A549 (cell line): Measurements from ENCODE around the gene RAB33B.

Experiments used
- HOXB13 ChIP-seq: fragments of 250-450 bp; sonication (Bioruptor Pico); IDR thresholded peaks from 2 replicates; pipeline ENCODE4 v1.5.0; 2020; ENCODE audit warnings: low read depth, mild to moderate bottlenecking, moderate library complexity
- MAFK ChIP-seq: fragments of 450-650 bp; IDR thresholded peaks from 2 replicates; pipeline ENCODE4 v1.6.1; 2014; ENCODE audit not compliant: partially characterized antibody
- TF ChIP-seq, protein P1 (sequence below): fragments of >200 bp; sonication (Bioruptor Twin); formaldehyde crosslinking; IDR thresholded peaks from 3 replicates; pipeline ENCODE4 v1.5.1; 2016

- TF ChIP-seq, protein P1, sequence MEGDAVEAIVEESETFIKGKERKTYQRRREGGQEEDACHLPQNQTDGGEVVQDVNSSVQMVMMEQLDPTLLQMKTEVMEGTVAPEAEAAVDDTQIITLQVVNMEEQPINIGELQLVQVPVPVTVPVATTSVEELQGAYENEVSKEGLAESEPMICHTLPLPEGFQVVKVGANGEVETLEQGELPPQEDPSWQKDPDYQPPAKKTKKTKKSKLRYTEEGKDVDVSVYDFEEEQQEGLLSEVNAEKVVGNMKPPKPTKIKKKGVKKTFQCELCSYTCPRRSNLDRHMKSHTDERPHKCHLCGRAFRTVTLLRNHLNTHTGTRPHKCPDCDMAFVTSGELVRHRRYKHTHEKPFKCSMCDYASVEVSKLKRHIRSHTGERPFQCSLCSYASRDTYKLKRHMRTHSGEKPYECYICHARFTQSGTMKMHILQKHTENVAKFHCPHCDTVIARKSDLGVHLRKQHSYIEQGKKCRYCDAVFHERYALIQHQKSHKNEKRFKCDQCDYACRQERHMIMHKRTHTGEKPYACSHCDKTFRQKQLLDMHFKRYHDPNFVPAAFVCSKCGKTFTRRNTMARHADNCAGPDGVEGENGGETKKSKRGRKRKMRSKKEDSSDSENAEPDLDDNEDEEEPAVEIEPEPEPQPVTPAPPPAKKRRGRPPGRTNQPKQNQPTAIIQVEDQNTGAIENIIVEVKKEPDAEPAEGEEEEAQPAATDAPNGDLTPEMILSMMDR: no peak
- TF ChIP-seq HOXB13 (CRISPR knock-in tag) (no peak), MAFK (no peak)
These were observed 4.6 kb downstream of the RAB33B start for GRCh38 chr4:139458543-139458942.
